ENCODE results near the gene EP400. TPM values are rescaled to one million over a fixed set of nuclear protein-coding genes. Genes with fewer than 3 reads are reported as not detected.
"Not testable (repeated sequence)": the region's sequence is repeated elsewhere in the genome, so short reads cannot be mapped to it uniquely, and the experiment has no call there.

Gene EP400
- total RNA-seq, 4 donors from 2014 or later, result 12.6 to 28.0 (median 22.8) TPM

- ATAC-seq, result no peak
- 70 to 76% methylated on average over 6 of the region's 6 CpGs for WGBS, 2 donors (ENCODE audit: low coverage in 1 of 2)
- Histone ChIP-seq H3K9me3 (no peaks in the 10 kb centered on the region), H3K4me1 (peaks cover 0 to 21% (median 8%) of the 10 kb centered on the region in 3 donors), H3K27me3 (no peaks in the 10 kb centered on the region), H3K4me3 (no peak overlapping the region), H3K36me3 (peaks cover 0 to 34% of the 10 kb centered on the region in 2 donors), H3K27ac (no peak overlapping the region)
- TF ChIP-seq EP300 (IDR thresholded peaks at IDR 0.05), result no peak
- no peak for TF ChIP-seq CTCF (IDR thresholded peaks at IDR 0.05)
- TF ChIP-seq POLR2A (IDR thresholded peaks at IDR 0.05), result no peak
- TF ChIP-seq POLR2AphosphoS5 (IDR thresholded peaks at IDR 0.05), result no peak
Observed at GRCh38 chr12:131946757-131947156, 3.0 kb upstream of the EP400 start.

- 31 to 35% methylated on average over 6 to 8 of the region's 8 CpGs for WGBS, 2 donors (ENCODE audit: low coverage in 1 of 2)
- H3K4me3 ChIP-seq, result no peak overlapping the region
- H3K4me1 ChIP-seq, result peaks cover 0 to 29% (median 9%) of the 10 kb centered on the region in 3 donors
- no peaks in the 10 kb centered on the region for H3K9me3 ChIP-seq
- H3K27me3 ChIP-seq, result no peaks in the 10 kb centered on the region
- H3K36me3 ChIP-seq, result peaks cover 0 to 26% of the 10 kb centered on the region in 2 donors
- H3K27ac ChIP-seq, result peak overlapping the region in 1 of 4 donors; percentile 89
- ATAC-seq, result no peak
- no peak for TF ChIP-seq CTCF (IDR thresholded peaks at IDR 0.05)
- no peak for TF ChIP-seq EP300 (IDR thresholded peaks at IDR 0.05)
- no peak for TF ChIP-seq POLR2A (IDR thresholded peaks at IDR 0.05)
- TF ChIP-seq POLR2AphosphoS5 (IDR thresholded peaks at IDR 0.05), result no peak
Observed at GRCh38 chr12:131947482-131948027, 2.2 kb upstream of the EP400 start.

DNA sequence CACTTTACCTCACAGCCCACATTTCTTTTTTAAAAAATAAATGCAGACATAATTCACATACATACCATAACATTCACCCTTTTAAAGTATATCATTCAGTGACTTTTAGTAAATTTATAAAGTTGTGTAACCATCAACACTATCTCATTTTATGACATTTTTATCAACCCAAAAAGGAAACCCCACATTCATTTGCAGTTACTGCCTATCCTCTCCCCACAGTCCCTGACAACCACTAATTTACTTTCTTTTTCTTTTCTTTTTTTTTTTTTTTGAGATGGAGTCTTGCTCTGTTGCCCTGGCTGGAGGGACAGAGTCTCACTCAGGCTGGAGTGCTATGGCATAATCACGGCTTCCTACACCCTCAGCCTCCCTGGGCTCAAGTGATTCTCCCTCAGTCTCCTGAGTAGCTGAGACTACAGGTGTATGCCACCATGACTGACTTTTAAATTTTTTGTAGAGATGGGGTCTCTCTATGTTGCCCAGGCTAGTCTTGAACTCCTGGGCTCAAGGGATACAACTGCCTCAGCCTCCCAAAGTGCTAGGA, 1.5 kb upstream of the EP400 start:
- H3K4me1 ChIP-seq, result peaks cover 0 to 36% (median 9%) of the 10 kb centered on the region in 3 donors
- WGBS, 2 donors (ENCODE audit: low coverage in 1 of 2), result 86% methylated on average over 1 of the region's 1 CpG; no CpG with 5 or more reads in 1 of the 2 donors
- no peak overlapping the region for H3K4me3 ChIP-seq
- ATAC-seq, result no peak
- H3K36me3 ChIP-seq, result peaks cover 0 to 19% of the 10 kb centered on the region in 2 donors
- H3K27me3 ChIP-seq, result no peaks in the 10 kb centered on the region
- no peak for TF ChIP-seq POLR2A (IDR thresholded peaks at IDR 0.05)
- no peak for TF ChIP-seq EP300 (IDR thresholded peaks at IDR 0.05)
- no peak for TF ChIP-seq POLR2AphosphoS5 (IDR thresholded peaks at IDR 0.05)
- TF ChIP-seq CTCF (IDR thresholded peaks at IDR 0.05), result no peak
- no peaks in the 10 kb centered on the region for H3K9me3 ChIP-seq
- peak overlapping the region in 3 of 4 donors; percentile 78 to 91 (median 89) for H3K27ac ChIP-seq

DNA sequence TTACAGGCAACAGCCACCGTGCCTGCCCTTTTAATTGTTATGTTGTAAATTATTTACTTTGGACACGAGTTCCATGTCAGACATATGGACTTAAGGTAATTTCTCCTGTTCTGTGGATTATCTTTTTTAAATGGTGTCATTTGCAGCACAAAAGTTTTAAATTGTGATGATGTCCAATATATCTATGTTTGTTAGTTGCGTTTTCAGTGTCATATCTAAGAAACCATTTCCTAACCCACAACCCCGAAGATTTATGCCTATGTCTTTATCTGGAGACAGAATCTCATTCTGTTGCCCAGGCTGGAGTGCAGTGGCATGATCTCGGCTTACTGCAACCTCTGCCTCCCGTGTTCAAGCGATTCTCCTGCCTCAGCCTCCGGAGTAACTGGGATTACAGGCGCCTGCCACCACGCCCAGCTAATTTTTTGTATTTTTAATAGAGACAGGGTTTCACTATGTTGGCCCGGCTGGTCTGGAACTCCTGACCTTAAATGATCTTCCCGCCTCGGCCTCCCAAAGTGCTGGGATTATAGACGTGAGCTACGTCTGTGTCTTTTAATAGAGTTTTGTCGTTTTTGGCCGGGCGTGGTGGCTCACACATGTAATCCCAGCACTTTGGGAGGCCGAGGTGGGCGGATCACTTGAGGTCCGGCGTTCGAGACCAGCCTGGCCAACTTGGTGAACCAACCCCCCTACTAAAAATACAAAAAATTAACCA, 870 bp upstream of the EP400 start:
- peaks cover 0 to 42% (median 9%) of the 10 kb centered on the region in 3 donors for H3K4me1 ChIP-seq
- peak overlapping the region; percentile 2 to 91 (median 84) for H3K27ac ChIP-seq
- H3K27me3 ChIP-seq, H3K9me3 ChIP-seq, ATAC-seq: not testable (repeated sequence)
- WGBS, 2 donors (ENCODE audit: low coverage in 1 of 2), result 24 to 41% methylated on average over 5 to 16 of the region's 23 CpGs
- peaks cover 0 to 13% of the 10 kb centered on the region in 2 donors for H3K36me3 ChIP-seq
- H3K4me3 ChIP-seq, result peak overlapping the region in 1 of 2 donors; percentile 100

GRCh38 chr12:131950182-131950913, 606 bp downstream of the EP400 start:
- no peaks in the 10 kb centered on the region for H3K9me3 ChIP-seq
- peaks cover 0 to 49% (median 9%) of the 10 kb centered on the region in 3 donors for H3K4me1 ChIP-seq
- H3K27ac ChIP-seq, result peak overlapping the region; percentile 70 to 91 (median 84)
- WGBS, 2 donors (ENCODE audit: low coverage in 1 of 2), result 0 to 1% methylated on average over 7 to 9 of the region's 79 CpGs
- peak overlapping the region; percentile 88 to 100 for H3K4me3 ChIP-seq
- TF ChIP-seq POLR2A (IDR thresholded peaks at IDR 0.05), result no peak
- no peak for TF ChIP-seq EP300 (IDR thresholded peaks at IDR 0.05)
- no peak for TF ChIP-seq POLR2AphosphoS5 (IDR thresholded peaks at IDR 0.05)
- TF ChIP-seq CTCF (IDR thresholded peaks at IDR 0.05), result no peak
- H3K36me3 ChIP-seq, result no peaks in the 10 kb centered on the region
- peak; percentile 9 for ATAC-seq
- no peaks in the 10 kb centered on the region for H3K27me3 ChIP-seq

DNA sequence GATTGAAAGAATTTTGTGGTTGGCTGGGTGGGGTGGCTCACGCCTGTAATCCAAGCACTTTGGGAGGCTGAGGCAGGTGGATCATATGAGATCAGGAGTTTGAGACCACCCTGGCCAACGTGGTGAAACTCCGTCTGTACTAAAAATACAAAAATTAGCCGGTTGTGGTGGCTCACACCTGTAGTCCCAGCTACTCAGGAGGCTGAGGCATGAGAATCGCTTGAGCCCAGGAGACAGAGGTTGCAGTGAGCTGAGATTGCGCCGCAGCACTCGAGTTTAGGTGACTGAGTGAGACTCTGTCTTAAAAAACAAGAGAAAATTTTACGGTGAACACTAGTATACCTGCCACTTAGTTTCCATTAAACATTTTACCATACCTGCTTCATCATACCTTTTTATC, 4.1 kb downstream of the EP400 start:
- not testable (repeated sequence) for H3K27ac ChIP-seq, H3K9me3 ChIP-seq, H3K36me3 ChIP-seq, ATAC-seq, H3K27me3 ChIP-seq, H3K4me3 ChIP-seq
- WGBS, 2 donors (ENCODE audit: low coverage in 1 of 2), result 85 to 90% methylated on average over 5 to 9 of the region's 9 CpGs
- peaks cover 0 to 80% (median 19%) of the 10 kb centered on the region in 3 donors for H3K4me1 ChIP-seq

DNA sequence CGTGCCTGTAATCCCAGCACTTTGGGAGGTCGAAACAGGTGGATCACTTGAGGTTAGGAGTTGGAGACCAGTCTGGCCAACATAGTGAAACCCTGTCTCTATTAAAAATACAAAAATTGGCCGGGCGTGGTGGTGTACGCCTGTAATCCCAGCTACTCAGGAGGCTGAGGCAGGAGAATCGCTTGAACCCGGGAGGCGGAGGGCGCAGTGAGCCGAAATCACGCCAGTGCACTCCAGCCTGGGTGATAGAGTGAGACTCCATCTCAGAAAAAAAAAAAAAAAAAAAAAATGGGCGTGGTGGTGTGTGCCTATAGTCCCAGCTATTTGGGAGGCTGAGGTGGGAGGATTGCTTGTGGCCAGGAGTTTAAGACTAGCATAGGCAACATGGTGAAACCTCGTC, 4.7 kb downstream of the EP400 start:
- not testable (repeated sequence) for H3K27ac ChIP-seq, ATAC-seq, H3K9me3 ChIP-seq, H3K36me3 ChIP-seq, H3K27me3 ChIP-seq, H3K4me3 ChIP-seq
- WGBS, 2 donors (ENCODE audit: low coverage in 1 of 2), result 91 to 92% methylated on average over 7 to 8 of the region's 13 CpGs
- H3K4me1 ChIP-seq, result peaks cover 0 to 80% (median 21%) of the 10 kb centered on the region in 3 donors

All from gastroesophageal sphincter (tissue), 4 donors.